Endothelial cell of coronary artery (primary cell): ENCODE results near the gene LEAP2. TPM values are rescaled to one million over a fixed set of nuclear protein-coding genes. Genes with fewer than 3 reads are reported as not detected.

ENCODE experiments used
- total RNA-seq: library from RNA; depleted of rRNA; stranded (reverse); fragments of >200 nt; gene quantifications from 2 replicates; pipeline ENCODE4 v1.2.3, GENCODE V29; 2014

The LEAP2 gene
- total RNA-seq: 0.09 and 0.19 TPM in 2 replicates

GRCh38 chr5:132873119-132873929, at the start of gene LEAP2:
Gene LEAP2, plus strand, starts transcription at chr5:132873668. Its CDS starts 27 bp downstream, at chr5:132873695.

GRCh38 chr5:132830436-132831094, 42.9 kb upstream of the LEAP2 start, which contains the start of gene SHROOM1:
Gene SHROOM1, minus strand, starts transcription at chr5:132830647. Its CDS starts 4,507 bp downstream, at chr5:132826140.

GRCh38 chr5:132866342-132867045, 7.0 kb upstream of the LEAP2 start, which contains the start of the genes GDF9 and UQCRQ:
Gene GDF9, minus strand, starts transcription at chr5:132866469. Its CDS starts 1,936 bp downstream, at chr5:132864533.
Gene UQCRQ, plus strand, starts transcription at chr5:132866642. Its CDS starts 240 bp downstream, at chr5:132866882.

Other genes starting within 250 kb of the LEAP2 start
- gene IL13, start 215.5 kb upstream of the LEAP2 start, total RNA-seq: not detected in 2 replicates
- gene IL4, start 199.7 kb upstream of the LEAP2 start, total RNA-seq: not detected in 2 replicates
- gene KIF3A, start 136.1 kb upstream of the LEAP2 start, total RNA-seq: 10.4 and 13.2 TPM in 2 replicates
- not detected in 2 replicates for gene CCNI2, start 126.2 kb upstream of the LEAP2 start, total RNA-seq
- 44.6 and 61.6 TPM in 2 replicates for gene SEPTIN8, start 96.4 kb upstream of the LEAP2 start, total RNA-seq
- not detected in 2 replicates for gene SOWAHA, start 60.4 kb upstream of the LEAP2 start, total RNA-seq
- 4.2 and 4.3 TPM in 2 replicates for gene SHROOM1, start 43.0 kb upstream of the LEAP2 start, total RNA-seq
- under 0.01 and 0.09 TPM in 2 replicates for gene GDF9, start 7.2 kb upstream of the LEAP2 start, total RNA-seq
- gene UQCRQ, start 7.0 kb upstream of the LEAP2 start, total RNA-seq: 84.6 and 115 TPM in 2 replicates
- 30.4 and 34.4 TPM in 2 replicates for gene AFF4, start 90.0 kb downstream of the LEAP2 start, total RNA-seq
- 9.9 and 15.6 TPM in 2 replicates for gene ZCCHC10, start 152.9 kb downstream of the LEAP2 start, total RNA-seq
- gene HSPA4, start 178.3 kb downstream of the LEAP2 start, total RNA-seq: 110 and 115 TPM in 2 replicates